Nephron (organoid): ENCODE results near the gene RBM34.
"Not testable (repeated sequence)": the region's sequence is repeated elsewhere in the genome, so short reads cannot be mapped to it uniquely, and the experiment has no call there.

ENCODE experiments used
- H3K27ac Mint-ChIP-seq, 3 experiments: 2 replicates each; pipeline ENCODE4 v1.8.0; 2020; ENCODE audit warnings: mixed read lengths in 3 of 3, mild to moderate bottlenecking in 2 of 3, moderate library complexity in 1 of 3
- H3K27me3 Mint-ChIP-seq: 2 replicates; pipeline ENCODE4 v1.8.0; 2021; ENCODE audit warnings: low read depth, mild to moderate bottlenecking, moderate library complexity, mixed read lengths
- H3K36me3 Mint-ChIP-seq: 2 replicates; pipeline ENCODE4 v1.8.0; 2020; ENCODE audit warnings: low read depth, mixed read lengths
- H3K4me1 Mint-ChIP-seq: 2 replicates; pipeline ENCODE4 v1.8.0; 2020; ENCODE audit warnings: mixed read lengths
- H3K4me3 Mint-ChIP-seq, 3 experiments: 2 replicates each; pipeline ENCODE4 v1.8.0; 2020; ENCODE audit warnings: mild to moderate bottlenecking in 3 of 3, mixed read lengths in 3 of 3, moderate library complexity in 2 of 3
- H3K9me3 Mint-ChIP-seq: 2 replicates; pipeline ENCODE4 v1.8.0; 2020; ENCODE audit warnings: mixed read lengths
- TF ChIP-seq, protein P1 (sequence below), 3 experiments: fragments of 200-600 bp; sonication (generic); IDR thresholded peaks; one replicate each; pipeline ENCODE4 v1.5.0; 2021; ENCODE audit warnings: antibody characterized with exemption in 3 of 3; ENCODE audit not compliant: unreplicated experiment in 3 of 3

RBM34 gene

DNA sequence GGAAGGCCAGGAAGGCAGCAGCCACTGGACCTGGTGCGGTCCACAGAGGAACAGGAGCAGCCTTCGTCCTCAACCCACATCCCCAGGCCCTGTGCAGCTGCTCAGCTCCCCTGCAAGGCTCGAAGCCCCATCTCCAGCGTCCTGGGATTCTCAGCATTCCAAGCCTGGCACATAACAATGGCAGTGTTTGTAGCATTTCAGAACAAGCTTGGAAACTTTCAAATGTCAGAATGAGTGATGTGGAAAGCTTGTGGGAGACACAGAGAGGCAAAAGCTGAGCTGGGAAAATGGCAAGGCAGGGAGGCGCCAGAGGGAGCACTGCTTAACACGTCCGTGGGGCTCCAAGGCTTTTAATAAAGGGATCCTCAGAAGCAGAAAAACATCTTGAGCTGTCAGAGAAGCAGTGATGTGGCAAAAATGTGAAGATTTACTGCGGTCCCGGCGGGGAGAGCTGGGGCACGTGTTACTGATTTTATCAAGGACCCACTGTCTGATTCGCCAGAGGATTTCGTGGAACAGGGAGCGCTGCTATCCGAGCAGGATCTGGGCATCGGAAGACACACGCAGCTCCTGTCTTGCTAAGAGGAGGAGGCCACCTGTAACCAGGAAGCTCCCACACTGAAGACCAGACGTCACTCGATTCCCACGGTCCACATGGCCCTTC lies 70.5 kb downstream of the RBM34 start:
- Mint-ChIP-seq H3K27me3 (peaks cover 4% of the 10 kb centered on the region), H3K4me3 (peak overlapping the region; percentile 27 to 72 (median 62)), H3K4me1 (peaks cover 29% of the 10 kb centered on the region), H3K27ac (peak overlapping the region; percentile 80 to 94 (median 91)), H3K9me3 (no peaks in the 10 kb centered on the region), H3K36me3 (no peaks in the 10 kb centered on the region)
- TF ChIP-seq, protein P1, sequence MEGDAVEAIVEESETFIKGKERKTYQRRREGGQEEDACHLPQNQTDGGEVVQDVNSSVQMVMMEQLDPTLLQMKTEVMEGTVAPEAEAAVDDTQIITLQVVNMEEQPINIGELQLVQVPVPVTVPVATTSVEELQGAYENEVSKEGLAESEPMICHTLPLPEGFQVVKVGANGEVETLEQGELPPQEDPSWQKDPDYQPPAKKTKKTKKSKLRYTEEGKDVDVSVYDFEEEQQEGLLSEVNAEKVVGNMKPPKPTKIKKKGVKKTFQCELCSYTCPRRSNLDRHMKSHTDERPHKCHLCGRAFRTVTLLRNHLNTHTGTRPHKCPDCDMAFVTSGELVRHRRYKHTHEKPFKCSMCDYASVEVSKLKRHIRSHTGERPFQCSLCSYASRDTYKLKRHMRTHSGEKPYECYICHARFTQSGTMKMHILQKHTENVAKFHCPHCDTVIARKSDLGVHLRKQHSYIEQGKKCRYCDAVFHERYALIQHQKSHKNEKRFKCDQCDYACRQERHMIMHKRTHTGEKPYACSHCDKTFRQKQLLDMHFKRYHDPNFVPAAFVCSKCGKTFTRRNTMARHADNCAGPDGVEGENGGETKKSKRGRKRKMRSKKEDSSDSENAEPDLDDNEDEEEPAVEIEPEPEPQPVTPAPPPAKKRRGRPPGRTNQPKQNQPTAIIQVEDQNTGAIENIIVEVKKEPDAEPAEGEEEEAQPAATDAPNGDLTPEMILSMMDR (IDR thresholded peaks at IDR 0.05; ENCODE audit: unreplicated experiment in 3 of 3) = no peak

DNA sequence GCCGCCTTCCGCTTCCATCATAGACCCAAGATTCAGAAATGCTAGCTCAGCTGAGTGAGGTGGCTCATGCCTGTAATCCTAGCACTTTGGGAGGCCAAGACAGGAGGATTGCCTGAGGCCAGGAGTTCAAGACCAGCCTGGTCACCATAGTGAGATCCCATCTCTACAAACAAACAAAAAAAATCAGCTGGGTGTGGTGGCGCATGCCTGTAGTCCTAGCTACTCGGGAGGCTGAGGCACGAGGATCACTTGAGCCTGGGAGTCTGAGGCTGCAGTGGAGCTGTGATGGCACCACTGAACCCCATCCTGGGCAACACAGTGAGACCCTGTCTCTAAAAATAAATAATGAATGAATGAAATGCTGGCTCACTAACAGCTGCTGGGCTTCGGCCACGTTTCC lies 72.1 kb downstream of the RBM34 start:
- Mint-ChIP-seq H3K4me1 (peaks cover 30% of the 10 kb centered on the region), H3K4me3 (no peak overlapping the region), H3K9me3 (no peaks in the 10 kb centered on the region), H3K36me3 (no peaks in the 10 kb centered on the region), H3K27ac (peak overlapping the region in 2 of 3 experiments; percentile 70 to 80), H3K27me3 (peaks cover 4% of the 10 kb centered on the region)
- TF ChIP-seq, protein P1 (IDR thresholded peaks at IDR 0.05; ENCODE audit: unreplicated experiment in 3 of 3) = no peak

DNA sequence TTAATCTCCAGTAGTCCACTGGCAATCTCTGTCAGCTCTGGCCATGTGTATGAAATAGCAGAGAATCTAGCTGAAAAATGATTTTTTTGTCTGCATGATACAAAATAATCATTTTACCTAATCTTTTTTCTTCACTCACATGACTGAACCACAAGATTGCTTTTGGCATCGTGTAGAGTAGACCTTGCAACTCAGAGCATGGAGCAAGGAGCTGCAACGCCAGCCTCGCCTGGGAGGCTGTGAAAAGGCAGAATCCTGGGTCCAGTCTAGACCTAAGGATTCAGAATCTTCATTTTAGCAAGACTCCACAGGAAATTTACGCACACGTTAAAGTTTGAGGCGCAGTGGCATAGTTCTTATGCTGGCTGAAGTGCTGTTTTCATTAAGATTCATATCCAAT lies 72.6 kb downstream of the RBM34 start:
- TF ChIP-seq, protein P1 (IDR thresholded peaks at IDR 0.05; ENCODE audit: unreplicated experiment in 3 of 3) = no peak
- H3K9me3 Mint-ChIP-seq = no peaks in the 10 kb centered on the region
- H3K27ac Mint-ChIP-seq = peak overlapping the region in 1 of 3 experiments; percentile 28
- H3K4me3 Mint-ChIP-seq = no peak overlapping the region
- H3K4me1 Mint-ChIP-seq = peaks cover 30% of the 10 kb centered on the region
- H3K27me3 Mint-ChIP-seq = peaks cover 4% of the 10 kb centered on the region
- H3K36me3 Mint-ChIP-seq = no peaks in the 10 kb centered on the region

DNA sequence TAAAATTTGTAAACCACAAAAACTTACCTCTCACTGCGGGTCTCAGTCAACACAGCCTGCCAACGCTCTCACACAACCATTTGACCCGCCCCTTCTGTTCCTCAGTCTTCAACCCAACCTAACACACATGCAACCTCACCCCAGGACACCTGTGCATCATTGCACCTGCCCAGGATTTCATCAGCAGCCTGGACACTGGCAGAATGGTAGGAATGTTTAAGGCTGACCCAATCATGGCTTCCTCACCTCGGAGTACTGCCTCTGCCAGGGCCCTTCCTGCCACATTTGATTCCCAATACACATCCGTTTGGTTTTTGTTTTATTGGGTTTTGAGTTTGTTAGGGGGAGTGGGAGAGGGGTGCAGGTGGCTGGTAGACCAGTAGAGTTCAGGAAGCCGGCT lies 73.1 kb downstream of the RBM34 start:
- peaks cover 35% of the 10 kb centered on the region for H3K4me1 Mint-ChIP-seq
- H3K27ac Mint-ChIP-seq = no peak overlapping the region
- peaks cover 4% of the 10 kb centered on the region for H3K27me3 Mint-ChIP-seq
- TF ChIP-seq, protein P1 (IDR thresholded peaks at IDR 0.05; ENCODE audit: unreplicated experiment in 3 of 3) = no peak
- H3K9me3 Mint-ChIP-seq = no peaks in the 10 kb centered on the region
- H3K36me3 Mint-ChIP-seq = no peaks in the 10 kb centered on the region
- H3K4me3 Mint-ChIP-seq = no peak overlapping the region

DNA sequence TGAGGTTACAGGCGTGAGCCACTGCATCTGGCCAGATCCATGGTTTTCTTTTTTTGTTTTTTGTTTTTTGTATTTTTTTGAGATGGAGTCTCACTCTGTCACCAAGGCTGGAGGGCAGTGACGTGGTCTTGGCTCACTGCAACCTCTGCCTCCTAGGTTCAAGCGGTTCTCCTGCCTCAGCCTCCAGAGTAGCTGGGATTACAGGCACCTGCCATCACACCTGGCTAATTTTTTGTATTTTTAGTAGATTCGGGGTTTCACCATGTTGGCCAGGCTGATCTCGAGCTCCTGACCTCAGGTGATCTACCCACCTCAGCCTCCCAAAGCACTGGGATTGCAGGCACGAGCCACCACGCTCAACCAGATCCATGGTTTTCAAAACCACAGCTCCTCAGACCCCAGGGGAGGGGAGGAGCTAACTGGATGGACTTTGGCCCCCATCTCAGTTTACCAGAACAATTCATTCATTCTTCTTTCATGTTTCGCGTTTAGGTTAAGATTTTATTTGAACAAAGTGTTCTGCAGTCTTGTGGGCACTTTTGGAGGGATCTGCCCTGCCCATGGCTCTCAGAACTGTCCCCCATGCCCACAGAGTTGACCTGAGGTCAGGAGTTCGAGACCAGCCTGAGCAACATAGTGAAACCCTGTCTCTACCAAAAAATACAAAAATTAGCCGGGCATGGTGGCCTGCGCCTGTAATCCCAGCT lies 75.5 kb downstream of the RBM34 start:
- H3K4me1 Mint-ChIP-seq = peaks cover 35% of the 10 kb centered on the region
- not testable (repeated sequence) for H3K9me3 Mint-ChIP-seq, H3K27me3 Mint-ChIP-seq, H3K36me3 Mint-ChIP-seq, H3K4me3 Mint-ChIP-seq, H3K27ac Mint-ChIP-seq
